ENCODE measurements around the gene FOXJ1.

The FOXJ1 gene

GRCh38 chr17:76153640-76154039 lies 12.6 kb upstream of the FOXJ1 start:
- no peak overlapping the region for H3K4me3 ChIP-seq (ENCODE audit: low read depth, low read length)
- DNase-seq (ENCODE audit: low read depth), result no peak
- TF ChIP-seq CTCF (IDR thresholded peaks at IDR 0.05; ENCODE audit: low read depth, low read length, missing control alignments), result no peak

GRCh38 chr17:76153202-76153601 lies 12.2 kb upstream of the FOXJ1 start:
- no peak overlapping the region for H3K4me3 ChIP-seq (ENCODE audit: low read depth, low read length)
- no peak for TF ChIP-seq CTCF (IDR thresholded peaks at IDR 0.05; ENCODE audit: low read depth, low read length, missing control alignments)
- DNase-seq (ENCODE audit: low read depth), result no peak

GRCh38 chr17:76152591-76152990 lies 11.5 kb upstream of the FOXJ1 start:
- TF ChIP-seq CTCF (IDR thresholded peaks at IDR 0.05; ENCODE audit: low read depth, low read length, missing control alignments), result no peak
- no peak for DNase-seq (ENCODE audit: low read depth)
- no peak overlapping the region for H3K4me3 ChIP-seq (ENCODE audit: low read depth, low read length)

- no peak for TF ChIP-seq CTCF (IDR thresholded peaks at IDR 0.05; ENCODE audit: low read depth, low read length, missing control alignments)
- no peak overlapping the region for H3K4me3 ChIP-seq (ENCODE audit: low read depth, low read length)
- no peak for DNase-seq (ENCODE audit: low read depth)
Measured at GRCh38 chr17:76151896-76152454, 10.9 kb upstream of the FOXJ1 start.

- H3K4me3 ChIP-seq (ENCODE audit: low read depth, low read length), result no peak overlapping the region
- no peak for TF ChIP-seq CTCF (IDR thresholded peaks at IDR 0.05; ENCODE audit: low read depth, low read length, missing control alignments)
- no peak for DNase-seq (ENCODE audit: low read depth)
Measured at GRCh38 chr17:76150712-76151622, 9.9 kb upstream of the FOXJ1 start.

GRCh38 chr17:76149214-76149613 lies 8.2 kb upstream of the FOXJ1 start:
- TF ChIP-seq CTCF (IDR thresholded peaks at IDR 0.05; ENCODE audit: low read depth, low read length, missing control alignments), result no peak
- DNase-seq (ENCODE audit: low read depth), result no peak
- no peak overlapping the region for H3K4me3 ChIP-seq (ENCODE audit: low read depth, low read length)

- TF ChIP-seq CTCF (IDR thresholded peaks at IDR 0.05; ENCODE audit: low read depth, low read length, missing control alignments), result no peak
- H3K4me3 ChIP-seq (ENCODE audit: low read depth, low read length), result no peak overlapping the region
- no peak for DNase-seq (ENCODE audit: low read depth)
Measured at GRCh38 chr17:76148015-76148326, 6.9 kb upstream of the FOXJ1 start.
